ENCODE measurements around the gene SMOC1.

The SMOC1 gene

DNA sequence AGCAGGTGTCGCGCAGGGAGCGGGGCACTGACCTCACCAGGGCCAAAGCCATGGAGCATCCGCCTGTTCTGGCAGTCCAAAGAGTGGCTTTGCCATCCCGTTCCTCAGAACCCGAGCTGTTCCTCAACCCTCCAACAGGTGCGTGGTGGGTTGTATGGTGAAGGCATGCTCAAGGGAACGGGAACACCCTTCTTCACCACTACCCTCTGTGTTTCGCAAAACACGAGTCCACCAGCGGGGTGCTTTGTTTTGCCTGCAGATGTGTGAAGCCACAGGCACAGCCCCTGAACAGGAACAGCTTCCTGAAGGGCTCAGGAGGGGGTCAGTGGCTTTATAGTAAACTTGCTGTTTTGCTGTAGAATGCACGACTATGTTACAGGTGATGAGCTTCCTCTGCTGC lies 52.7 kb downstream of the SMOC1 start:
- Mint-ChIP-seq H3K4me1 (peaks cover 84% of the 10 kb centered on the region), H3K27me3 (ENCODE audit: low read depth, poor library complexity) (peaks cover 9% of the 10 kb centered on the region), H3K36me3 (ENCODE audit: low read depth) (peaks cover 11% of the 10 kb centered on the region), H3K9me3 (no peaks in the 10 kb centered on the region), H3K27ac (peak overlapping the region; percentile 58), H3K4me3 (no peak overlapping the region)
- TF ChIP-seq, protein P1, sequence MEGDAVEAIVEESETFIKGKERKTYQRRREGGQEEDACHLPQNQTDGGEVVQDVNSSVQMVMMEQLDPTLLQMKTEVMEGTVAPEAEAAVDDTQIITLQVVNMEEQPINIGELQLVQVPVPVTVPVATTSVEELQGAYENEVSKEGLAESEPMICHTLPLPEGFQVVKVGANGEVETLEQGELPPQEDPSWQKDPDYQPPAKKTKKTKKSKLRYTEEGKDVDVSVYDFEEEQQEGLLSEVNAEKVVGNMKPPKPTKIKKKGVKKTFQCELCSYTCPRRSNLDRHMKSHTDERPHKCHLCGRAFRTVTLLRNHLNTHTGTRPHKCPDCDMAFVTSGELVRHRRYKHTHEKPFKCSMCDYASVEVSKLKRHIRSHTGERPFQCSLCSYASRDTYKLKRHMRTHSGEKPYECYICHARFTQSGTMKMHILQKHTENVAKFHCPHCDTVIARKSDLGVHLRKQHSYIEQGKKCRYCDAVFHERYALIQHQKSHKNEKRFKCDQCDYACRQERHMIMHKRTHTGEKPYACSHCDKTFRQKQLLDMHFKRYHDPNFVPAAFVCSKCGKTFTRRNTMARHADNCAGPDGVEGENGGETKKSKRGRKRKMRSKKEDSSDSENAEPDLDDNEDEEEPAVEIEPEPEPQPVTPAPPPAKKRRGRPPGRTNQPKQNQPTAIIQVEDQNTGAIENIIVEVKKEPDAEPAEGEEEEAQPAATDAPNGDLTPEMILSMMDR (IDR thresholded peaks at IDR 0.05) = no peak
- no peak for DNase-seq

DNA sequence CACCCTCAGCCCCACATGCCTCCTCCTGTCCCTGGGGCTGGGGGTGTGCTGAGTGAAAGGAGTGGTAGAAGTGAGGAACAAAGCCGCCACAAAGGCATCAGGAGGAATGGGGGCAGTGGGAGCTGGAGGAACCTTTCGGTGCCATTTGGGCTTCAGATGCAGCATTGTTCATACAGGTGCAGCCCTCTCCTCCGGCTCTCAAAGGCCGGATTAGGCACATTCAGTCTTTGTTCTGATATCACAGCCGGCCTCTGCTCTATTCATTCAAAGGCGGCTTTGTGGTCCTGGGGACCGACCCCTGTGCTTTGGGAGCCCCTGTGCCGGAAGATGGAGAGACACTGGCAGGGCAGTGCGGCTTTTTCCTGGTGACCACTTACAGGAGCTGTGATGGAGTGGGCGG lies 53.2 kb downstream of the SMOC1 start:
- peaks cover 9% of the 10 kb centered on the region for H3K27me3 Mint-ChIP-seq (ENCODE audit: low read depth, poor library complexity)
- H3K27ac Mint-ChIP-seq = peak overlapping the region; percentile 58
- no peak overlapping the region for H3K4me3 Mint-ChIP-seq
- DNase-seq = no peak
- H3K4me1 Mint-ChIP-seq = peaks cover 84% of the 10 kb centered on the region
- peaks cover 11% of the 10 kb centered on the region for H3K36me3 Mint-ChIP-seq (ENCODE audit: low read depth)
- no peaks in the 10 kb centered on the region for H3K9me3 Mint-ChIP-seq
- TF ChIP-seq, protein P1 (IDR thresholded peaks at IDR 0.05) = no peak

DNA sequence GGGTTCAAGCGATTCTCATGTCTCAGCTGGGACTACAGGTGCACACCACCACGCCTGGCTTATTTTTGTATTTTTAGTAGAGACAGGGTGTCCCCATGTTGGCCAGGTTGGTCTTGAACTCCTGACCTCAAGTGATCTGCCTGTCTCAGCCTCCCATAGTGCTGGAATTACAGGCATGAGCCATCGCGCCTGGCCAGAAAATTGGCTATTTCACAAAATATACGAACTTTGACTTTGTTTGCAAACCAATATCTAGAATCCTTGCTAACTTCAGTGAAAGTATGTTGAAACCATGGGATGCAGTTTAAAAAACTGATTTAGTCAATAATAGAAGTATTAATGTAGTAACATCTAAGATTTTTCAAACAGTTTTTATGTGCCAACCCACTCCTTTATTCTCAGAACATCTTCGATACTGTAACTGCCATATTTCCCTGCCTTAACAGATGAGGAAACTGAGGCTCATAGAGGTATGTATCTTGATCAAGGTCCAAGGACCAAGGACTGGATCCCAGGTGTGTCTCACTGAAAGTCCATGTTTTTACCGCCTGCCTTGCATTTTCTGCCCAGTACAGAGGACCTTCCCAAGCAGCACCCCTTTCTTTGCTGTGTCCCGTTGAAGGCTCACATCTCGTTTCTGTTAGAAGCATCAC lies 54.5 kb downstream of the SMOC1 start:
- Mint-ChIP-seq H3K36me3 (ENCODE audit: low read depth) (peaks cover 11% of the 10 kb centered on the region), H3K4me3 (no peak overlapping the region), H3K27me3 (ENCODE audit: low read depth, poor library complexity) (peaks cover 9% of the 10 kb centered on the region), H3K4me1 (peaks cover 84% of the 10 kb centered on the region), H3K27ac (no peak overlapping the region), H3K9me3 (no peaks in the 10 kb centered on the region)
- no peak for DNase-seq
- TF ChIP-seq, protein P1 (IDR thresholded peaks at IDR 0.05) = no peak

DNA sequence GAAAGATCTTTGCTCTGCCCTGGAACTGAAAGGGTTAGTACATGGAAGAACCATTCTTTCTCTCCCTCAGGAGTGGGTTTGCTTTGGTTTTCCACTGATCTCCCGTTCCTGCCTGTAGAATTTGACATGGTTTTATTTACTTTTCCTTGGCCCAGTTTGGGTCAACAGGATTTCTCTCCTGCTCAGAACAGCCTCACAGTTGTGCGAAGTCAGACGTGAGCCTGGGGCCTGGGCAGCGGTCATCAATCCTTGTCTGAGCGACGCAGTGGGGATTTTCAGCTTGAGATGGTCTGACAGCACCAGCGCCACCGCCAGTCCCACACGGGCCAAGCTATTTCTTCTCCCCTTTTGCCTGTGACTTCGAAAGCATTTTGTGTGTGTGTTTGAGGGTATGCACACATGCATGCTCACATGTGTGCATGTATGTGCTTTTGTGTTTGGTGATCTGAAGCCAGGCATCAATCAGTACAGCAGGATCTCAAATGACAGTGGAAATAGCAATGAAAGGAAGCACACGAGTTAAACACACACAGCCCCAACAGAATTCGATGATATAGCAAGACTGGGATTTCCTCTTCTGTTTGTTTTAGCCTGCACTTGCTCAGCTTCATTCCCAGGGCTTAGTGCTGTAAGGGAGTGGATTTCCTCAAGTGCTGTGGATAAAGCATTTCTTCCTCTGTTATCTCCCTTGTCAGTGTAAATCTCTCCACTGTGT lies 58.3 kb downstream of the SMOC1 start:
- H3K4me1 Mint-ChIP-seq = peaks cover 82% of the 10 kb centered on the region
- H3K9me3 Mint-ChIP-seq = no peaks in the 10 kb centered on the region
- H3K27ac Mint-ChIP-seq = peak overlapping the region; percentile 94
- H3K4me3 Mint-ChIP-seq = peak overlapping the region; percentile 58
- peak; percentile 52 for DNase-seq
- H3K36me3 Mint-ChIP-seq (ENCODE audit: low read depth) = peaks cover 6% of the 10 kb centered on the region
- TF ChIP-seq, protein P1 (IDR thresholded peaks at IDR 0.05) = no peak
- H3K27me3 Mint-ChIP-seq (ENCODE audit: low read depth, poor library complexity) = peaks cover 2% of the 10 kb centered on the region

DNA sequence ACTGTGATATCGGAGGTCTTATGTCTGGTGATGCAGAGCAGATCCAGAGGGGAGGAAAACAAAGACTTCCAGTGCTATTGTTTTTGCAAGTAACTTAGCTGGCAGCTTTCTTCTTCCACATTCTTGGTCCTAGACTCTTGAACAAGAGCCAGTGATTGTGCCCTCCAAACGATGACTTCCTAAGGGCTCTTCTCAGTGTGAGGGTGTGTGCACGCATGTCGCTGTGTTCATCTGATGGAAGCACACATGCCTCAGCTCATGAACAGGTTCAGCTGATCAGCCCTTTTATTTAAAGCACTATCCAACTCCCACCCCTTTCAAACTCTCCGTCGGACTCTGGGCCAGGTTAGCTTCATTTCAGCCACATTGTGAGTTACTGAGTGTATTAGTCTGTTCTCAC lies 59.5 kb downstream of the SMOC1 start:
- Mint-ChIP-seq H3K4me1 (peaks cover 91% of the 10 kb centered on the region), H3K9me3 (no peaks in the 10 kb centered on the region)

More for the DNA sequence above, 59.5 kb downstream of the SMOC1 start:
- Mint-ChIP-seq H3K4me3 (no peak overlapping the region), H3K27ac (no peak overlapping the region), H3K27me3 (ENCODE audit: low read depth, poor library complexity) (no peaks in the 10 kb centered on the region), H3K36me3 (ENCODE audit: low read depth) (peaks cover 6% of the 10 kb centered on the region)
- TF ChIP-seq, protein P1 (IDR thresholded peaks at IDR 0.05) = no peak
- DNase-seq = no peak
